GM12892 (cell line): ENCODE data around the gene SF3B2.

ENCODE experiments used
- POLR2A ChIP-seq: IDR thresholded peaks from 2 replicates; pipeline ENCODE4 v1.6.1; 2011; ENCODE audit warnings: low read depth, low read length, control low read depth
- TAF1 ChIP-seq: IDR thresholded peaks from 2 replicates; pipeline ENCODE4 v1.6.1; 2011; ENCODE audit warnings: low read depth, mild to moderate bottlenecking, control low read depth, low read length, borderline replicate concordance

DNA sequence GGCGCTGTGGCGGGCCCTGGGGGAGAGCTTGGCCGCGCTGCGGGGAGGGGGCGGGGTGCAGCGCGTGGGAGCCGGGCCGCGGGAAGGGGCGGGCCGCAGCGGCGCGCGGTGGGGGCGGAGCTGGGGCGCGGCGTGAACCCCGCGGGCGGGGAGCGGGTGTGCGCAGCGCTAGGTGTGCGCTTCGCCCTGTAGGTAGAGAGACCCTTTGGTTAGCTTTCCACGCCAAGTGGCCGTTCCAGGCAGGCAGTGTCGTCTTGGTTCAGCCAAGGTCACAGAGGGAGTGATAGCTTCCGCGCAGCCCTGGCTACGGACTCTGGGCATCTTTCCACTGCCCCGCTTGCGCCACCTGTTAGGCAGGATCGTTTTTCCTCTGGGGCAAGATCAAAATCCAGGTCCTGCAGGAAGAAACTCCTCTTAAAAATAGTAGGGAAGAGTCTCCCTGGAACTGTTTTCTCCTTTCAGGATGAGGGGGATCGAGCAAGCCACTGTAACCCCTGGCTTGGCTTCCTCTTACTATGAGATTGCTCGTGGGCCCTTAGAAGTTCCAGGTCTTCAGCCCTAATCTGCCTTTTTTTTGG, 49.4 kb upstream of the SF3B2 start:
- no peak for TF ChIP-seq POLR2A
- TF ChIP-seq TAF1, result no peak
